Gastrocnemius medialis (tissue), 4 donors: ENCODE results near the gene CADM2. TPM values are rescaled to one million over a fixed set of nuclear protein-coding genes. Genes with fewer than 3 reads are reported as not detected.

ENCODE experiments used
- ATAC-seq, 2 donors: fragments of 150-250 bp; one replicate each; pipeline ENCODE4 v1.9.1; 2016
- DNase-seq, 2 donors: peaks; one replicate each; pipeline ENCODE4 v3.0.0-alpha.2; 2019
- H3K27ac ChIP-seq, 4 donors: fragments of 200-600 bp; sonication (generic); 1 replicate in 1 of 4; 2 replicates in 3 of 4; pipeline ENCODE4 v1.5.1; 2016 to 2018; ENCODE audit warnings: mild to moderate bottlenecking in 2 of 4, moderate library complexity in 1 of 4
- H3K27me3 ChIP-seq, 3 donors: fragments of 200-600 bp; sonication (generic) in 2 of 3; 1 replicate in 1 of 3; 2 replicates in 2 of 3; pipeline versions ENCODE4 v1.5.1 to v1.6.0; 2016 to 2019; ENCODE audit warnings: mild to moderate bottlenecking in 1 of 3, moderate library complexity in 1 of 3
- H3K36me3 ChIP-seq, 2 donors: fragments of 200-600 bp; sonication (generic) in 1 of 2; one replicate each; pipeline ENCODE4 v1.5.1; 2017 to 2018
- H3K4me1 ChIP-seq, 2 donors: fragments of 200-600 bp; sonication (generic) in 1 of 2; one replicate each; pipeline ENCODE4 v1.5.1; 2016 to 2017; ENCODE audit warnings: mild to moderate bottlenecking in 2 of 2
- H3K4me3 ChIP-seq, 4 donors: fragments of 200-600 bp; sonication (generic) in 3 of 4; 1 replicate in 1 of 4; 2 replicates in 3 of 4; pipeline ENCODE4 v1.5.1; 2016 to 2019; ENCODE audit warnings: mild to moderate bottlenecking in 2 of 4
- H3K9me3 ChIP-seq, 3 donors: fragments of 200-600 bp; sonication (generic) in 2 of 3; 1 replicate in 1 of 3; 2 replicates in 2 of 3; pipeline ENCODE4 v1.5.1; 2016 to 2019
- CTCF ChIP-seq, 5 experiments: fragments of 450-650 bp in 3 of 5; fragments of 200-600 bp in 2 of 5; sonication (generic) in 2 of 5; IDR thresholded peaks in 4 of 5; conservative IDR thresholded peaks in 1 of 5; 1 replicate in 4 of 5; 2 replicates in 1 of 5; pipeline ENCODE4 v1.5.1; 2016 to 2019; ENCODE audit warnings: antibody characterized with exemption in 5 of 5, mild to moderate bottlenecking in 3 of 5, moderate library complexity in 3 of 5
- POLR2A ChIP-seq, 2 donors: fragments of 450-650 bp; IDR thresholded peaks; one replicate each; pipeline ENCODE4 v1.6.1; 2017; ENCODE audit warnings: antibody characterized with exemption in 2 of 2, mild to moderate bottlenecking in 2 of 2, moderate library complexity in 2 of 2
- in situ Hi-C, 4 donors: fragments of 200-750 bp; cut with MboI; loops; one replicate each; pipeline versions ENCODE4 v1.15.0 to v1.8.0; 2017; ENCODE audit warnings: low sequenced_read_pairs in 4 of 4
- intact Hi-C: fragments of 100-400 bp; cut with DNase I; formaldehyde crosslinking; loops from one replicate; pipeline ENCODE4 v1.15.1; 2023; ENCODE audit warnings: low total_unique reads
- total RNA-seq, 4 donors: library from RNA; depleted of rRNA; stranded (reverse); fragments of >200 nt; gene quantifications; one replicate each; pipeline versions ENCODE4 v1.1.0 to v1.2.3, GENCODE V29; 2016

CADM2 gene
- total RNA-seq, 4 donors from 2014 or later: 2.7 to 9.0 (median 6.0) TPM

DNA sequence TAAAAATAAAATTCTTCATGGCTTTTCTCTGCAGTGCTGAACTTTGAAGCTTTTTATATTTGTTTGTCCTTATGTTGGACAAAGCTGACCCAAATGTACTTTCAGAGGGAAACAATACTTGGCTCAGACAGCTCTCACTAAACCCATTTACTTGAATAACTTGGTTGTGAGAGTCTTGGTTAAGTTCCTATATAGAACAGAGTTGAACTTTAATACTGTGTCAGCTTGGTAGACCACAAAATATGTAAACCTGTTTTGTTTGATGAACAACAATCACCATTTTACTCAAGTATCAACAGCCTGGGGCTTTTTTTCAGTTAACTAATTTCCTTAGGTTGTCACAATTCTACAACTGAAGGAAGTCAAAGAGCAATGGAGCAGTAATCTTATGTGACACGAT, 211.9 kb downstream of the CADM2 start:
- Histone ChIP-seq H3K27ac (no peak overlapping the region), H3K27me3 (no peaks in the 10 kb centered on the region), H3K36me3 (no peaks in the 10 kb centered on the region), H3K4me3 (no peak overlapping the region), H3K4me1 (peaks cover 12 to 13% of the 10 kb centered on the region in 2 donors), H3K9me3 (no peaks in the 10 kb centered on the region)
- DNase-seq (no peak), ATAC-seq (no peak)
- in situ Hi-C loops: no loop called here
- TF ChIP-seq CTCF (IDR thresholded peaks at IDR 0.05 in 4 of 5, conservative IDR thresholded peaks at IDR 0.05 in 1 of 5): no peak
- no peak for TF ChIP-seq POLR2A (IDR thresholded peaks at IDR 0.05)
- intact Hi-C loops: no loop called here

GRCh38 chr3:85171976-85172375, 213.2 kb downstream of the CADM2 start:
- ATAC-seq (peak; percentile 73 to 94), DNase-seq (peak in 1 of 2 donors; percentile 20)
- intact Hi-C loops: no loop called here
- no peak for TF ChIP-seq POLR2A (IDR thresholded peaks at IDR 0.05)
- no peak for TF ChIP-seq CTCF (IDR thresholded peaks at IDR 0.05 in 4 of 5, conservative IDR thresholded peaks at IDR 0.05 in 1 of 5)
- Histone ChIP-seq H3K27me3 (no peaks in the 10 kb centered on the region), H3K36me3 (no peaks in the 10 kb centered on the region), H3K4me3 (no peak overlapping the region), H3K4me1 (peaks cover 12 to 13% of the 10 kb centered on the region in 2 donors), H3K9me3 (no peaks in the 10 kb centered on the region), H3K27ac (peak overlapping the region in 1 of 4 donors; percentile 28)
- in situ Hi-C loops: no loop called here

GRCh38 chr3:85176799-85177198, 218.0 kb downstream of the CADM2 start:
- Histone ChIP-seq H3K9me3 (no peaks in the 10 kb centered on the region), H3K27me3 (no peaks in the 10 kb centered on the region), H3K27ac (no peak overlapping the region), H3K4me3 (no peak overlapping the region), H3K36me3 (no peaks in the 10 kb centered on the region), H3K4me1 (peaks cover 7 to 8% of the 10 kb centered on the region in 2 donors)
- intact Hi-C loops (no loop called here), in situ Hi-C loops (no loop called here)
- TF ChIP-seq POLR2A (IDR thresholded peaks at IDR 0.05) (no peak), CTCF (IDR thresholded peaks at IDR 0.05 in 4 of 5, conservative IDR thresholded peaks at IDR 0.05 in 1 of 5) (no peak)
- ATAC-seq: no peak
- DNase-seq: no peak

- H3K27ac ChIP-seq: no peak overlapping the region
- DNase-seq: no peak
- in situ Hi-C loops: no loop called here
- no peak for ATAC-seq
- intact Hi-C loops: no loop called here
- H3K4me3 ChIP-seq: no peak overlapping the region
- no peaks in the 10 kb centered on the region for H3K36me3 ChIP-seq
- no peaks in the 10 kb centered on the region for H3K27me3 ChIP-seq
- TF ChIP-seq POLR2A (IDR thresholded peaks at IDR 0.05) (no peak), CTCF (IDR thresholded peaks at IDR 0.05 in 4 of 5, conservative IDR thresholded peaks at IDR 0.05 in 1 of 5) (no peak)
- H3K4me1 ChIP-seq: peaks cover 9 to 11% of the 10 kb centered on the region in 2 donors
- H3K9me3 ChIP-seq: no peaks in the 10 kb centered on the region
These were observed 224.4 kb downstream of the CADM2 start for GRCh38 chr3:85182975-85183752.
